GM18909 (cell line): ENCODE measurements around the gene SUMF1.
"Not testable (repeated sequence)": the region's sequence is repeated elsewhere in the genome, so short reads cannot be mapped to it uniquely, and the experiment has no call there.

Experiments used
- ATAC-seq: cut with Tn5 transposase; IDR thresholded peaks from one replicate; pipeline ENCODE4 v1.9.1; 2021; ENCODE audit warnings: mild to moderate bottlenecking; ENCODE audit not compliant: unreplicated experiment, poor library complexity

Gene SUMF1

DNA sequence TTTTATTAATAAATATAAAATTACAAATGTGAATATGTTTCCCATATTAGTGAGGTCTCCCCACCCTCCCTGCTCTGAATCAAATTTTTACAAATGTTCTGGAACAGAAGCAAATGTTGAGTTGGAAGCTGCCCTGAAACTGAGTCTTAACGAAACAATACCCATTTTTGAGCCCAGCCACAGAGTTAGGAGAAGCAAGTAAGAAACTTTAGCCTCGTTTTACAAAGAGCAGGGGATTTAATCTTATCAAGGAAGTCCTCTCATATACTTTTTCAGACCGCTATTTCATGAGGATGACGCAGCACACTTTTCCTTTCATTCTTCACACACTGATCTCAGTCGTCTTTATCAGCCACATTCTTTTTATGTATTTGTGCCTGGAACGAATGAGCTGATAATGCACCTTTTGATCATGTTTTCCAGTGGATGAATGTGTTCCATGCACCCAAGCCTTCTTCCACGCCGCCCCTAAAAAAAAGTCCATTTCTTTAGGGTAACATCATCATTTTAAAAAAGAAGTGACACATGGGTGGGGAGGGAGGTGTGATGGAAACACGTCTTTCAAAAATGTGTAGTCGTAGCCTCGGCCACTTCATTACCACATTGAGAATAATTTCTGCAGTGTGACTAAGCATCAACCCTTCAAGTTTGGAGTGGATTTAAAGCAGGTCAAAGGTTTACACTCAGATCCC is 115.8 kb downstream of the SUMF1 start:
- ATAC-seq = peak; percentile 53

DNA sequence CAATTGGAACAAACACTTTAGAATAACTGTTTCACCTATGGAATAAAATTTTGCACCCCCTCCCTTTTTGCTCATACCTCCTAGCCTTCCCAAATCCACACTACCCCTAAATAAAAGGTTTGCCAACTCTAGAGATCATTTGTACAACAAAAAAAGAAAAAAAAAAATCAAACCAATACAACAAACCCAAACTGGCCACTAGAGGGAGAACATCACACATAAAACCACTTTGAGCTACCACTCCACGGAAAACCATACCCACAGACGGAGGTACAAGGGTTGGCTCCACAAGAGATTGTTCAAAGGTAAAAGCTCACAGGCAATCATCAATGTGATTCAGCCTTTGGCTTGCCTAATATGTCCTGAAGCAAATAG is 116.3 kb downstream of the SUMF1 start:
- peak; percentile 93 for ATAC-seq

DNA sequence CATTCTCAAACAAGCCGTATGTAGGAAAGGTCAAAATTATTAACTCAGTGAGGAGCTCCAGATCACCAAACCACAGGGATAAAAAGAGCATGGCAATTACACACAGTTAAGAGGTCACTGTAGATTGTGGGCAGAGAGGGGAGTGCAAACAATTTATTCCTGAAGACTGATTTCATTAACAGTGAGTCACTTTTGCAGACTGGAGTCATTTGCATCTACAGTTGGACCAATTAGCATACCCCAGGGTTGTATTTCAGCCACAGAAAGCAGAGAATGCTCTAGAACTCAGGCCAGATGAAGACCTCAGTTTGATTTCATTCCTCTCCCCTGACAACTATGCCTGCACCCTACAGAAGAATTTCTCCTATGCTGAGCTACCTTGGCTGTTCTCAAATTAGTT is 123.8 kb downstream of the SUMF1 start:
- no peak for ATAC-seq

DNA sequence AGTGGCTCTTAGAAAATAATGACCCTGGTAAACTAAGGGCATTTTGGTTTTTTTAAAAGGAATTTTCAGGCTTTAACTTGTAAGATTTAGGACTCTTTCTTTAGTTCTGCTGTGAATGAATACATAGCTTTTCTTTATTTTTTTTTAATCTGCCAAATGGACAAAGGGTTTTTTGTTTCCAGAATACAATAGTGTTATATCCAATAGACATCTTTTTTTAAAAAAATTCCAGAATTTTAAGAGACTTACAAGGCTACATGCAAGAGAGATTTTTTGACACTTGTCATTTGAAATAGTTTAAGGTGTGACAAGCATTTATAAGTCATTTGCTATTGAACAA is 125.8 kb downstream of the SUMF1 start:
- ATAC-seq = no peak

DNA sequence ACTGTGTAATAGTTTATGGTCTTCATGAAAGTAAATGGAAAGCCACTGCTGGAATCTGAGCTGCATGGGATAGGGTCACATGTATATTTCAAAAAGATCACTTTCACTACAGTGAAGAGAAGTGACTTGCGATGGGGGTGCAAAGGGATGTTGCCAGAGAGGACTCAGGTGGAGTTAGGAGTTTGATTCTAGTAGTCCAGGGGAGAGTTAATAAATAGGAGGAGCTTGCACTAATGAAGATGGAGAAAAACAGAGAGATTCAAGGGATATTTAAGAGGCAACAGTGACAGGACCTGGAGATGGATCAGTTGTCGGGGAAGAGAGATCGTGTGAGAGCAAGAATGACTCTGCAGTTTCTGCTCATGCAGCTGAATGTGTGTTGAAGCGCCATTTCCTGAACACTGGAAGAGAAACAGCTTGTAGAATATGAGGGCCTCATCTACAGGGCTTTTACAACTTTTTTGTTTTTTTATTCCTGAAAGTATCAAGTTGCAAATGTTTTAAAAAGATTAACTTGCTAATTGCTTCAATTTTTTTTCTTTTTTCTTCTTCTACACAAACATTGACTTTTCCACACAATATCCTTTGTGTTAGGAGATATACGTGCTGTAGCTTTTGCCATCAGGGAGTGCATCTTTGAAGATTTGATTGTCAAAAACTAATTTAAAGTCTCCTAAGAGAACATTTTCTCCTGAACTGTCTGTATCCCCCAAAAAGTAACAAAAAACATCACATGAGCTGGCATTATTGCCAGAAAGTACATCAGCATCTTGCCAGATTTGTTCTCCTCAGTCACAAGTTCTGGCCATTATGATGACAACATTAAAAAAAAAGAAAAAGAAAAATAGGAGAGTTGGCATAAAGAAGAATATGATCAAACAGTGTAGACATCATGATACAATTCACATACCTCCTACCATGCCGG is 126.4 kb downstream of the SUMF1 start:
- ATAC-seq = no peak

DNA sequence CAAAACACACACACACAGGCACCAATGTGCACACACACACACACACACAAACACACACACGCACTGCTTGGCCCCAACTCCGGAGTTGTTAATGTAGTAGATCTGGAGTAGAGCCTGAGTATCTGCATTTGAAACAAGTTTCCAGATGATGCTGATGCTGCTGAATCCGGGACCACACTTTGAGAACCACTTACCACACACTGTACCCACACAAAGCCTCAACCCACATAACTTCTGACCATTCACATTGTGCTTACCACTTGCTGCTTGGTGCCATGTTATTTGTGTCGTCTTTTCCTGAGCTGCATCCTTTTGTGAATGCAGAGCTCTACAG is 127.0 kb downstream of the SUMF1 start:
- ATAC-seq = no peak

DNA sequence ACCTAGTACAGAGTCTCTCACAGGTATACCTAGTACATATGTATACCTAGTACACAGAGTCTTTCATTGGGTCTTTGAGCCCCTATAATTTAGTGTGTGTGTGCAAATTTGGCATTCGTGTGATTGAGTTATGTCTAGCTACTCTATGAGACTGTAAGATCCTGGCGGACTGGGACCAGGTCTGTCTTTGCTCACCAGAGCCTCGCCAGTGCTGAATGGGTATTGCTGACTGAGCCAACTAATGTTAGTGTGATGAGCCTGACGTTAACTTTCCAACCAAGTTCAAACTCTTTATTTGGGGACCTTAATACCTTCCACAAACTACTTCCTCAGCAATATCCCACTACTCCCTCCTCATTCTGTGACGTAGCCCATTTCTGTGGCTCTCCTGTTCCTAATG is 128.3 kb downstream of the SUMF1 start:
- ATAC-seq = no peak

DNA sequence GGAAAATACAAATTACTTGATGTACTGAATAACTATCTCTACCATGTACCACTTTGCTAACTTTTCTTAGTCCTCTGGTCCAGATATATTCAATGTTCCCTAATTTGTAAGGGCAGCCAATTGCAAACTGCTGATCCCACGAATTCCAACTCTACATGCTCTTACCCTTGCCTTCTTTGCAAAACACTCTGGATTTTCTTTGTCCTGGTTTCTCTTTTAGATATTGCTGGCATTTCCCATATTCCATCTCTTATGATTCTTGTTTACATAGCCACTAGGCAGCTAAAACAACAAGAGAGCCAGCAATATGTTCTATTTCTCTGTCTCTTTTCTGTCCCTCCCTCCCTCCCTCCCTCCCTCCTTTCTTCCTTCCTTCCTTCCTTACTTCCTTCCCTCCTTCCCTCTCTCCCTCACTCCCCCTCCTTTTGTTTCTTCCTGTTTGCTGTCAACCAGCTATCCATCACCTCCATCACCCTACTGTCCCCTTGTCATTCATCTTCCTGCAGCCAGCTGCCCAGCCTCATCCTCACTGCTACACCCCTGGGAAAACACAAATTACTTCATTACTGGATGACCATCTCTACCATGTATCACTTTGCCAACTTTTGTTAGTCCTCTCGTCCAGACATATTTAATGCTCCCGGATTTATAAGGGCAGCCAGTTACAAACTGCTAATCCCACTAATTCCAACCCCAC is 130.1 kb downstream of the SUMF1 start:
- ATAC-seq = no peak

DNA sequence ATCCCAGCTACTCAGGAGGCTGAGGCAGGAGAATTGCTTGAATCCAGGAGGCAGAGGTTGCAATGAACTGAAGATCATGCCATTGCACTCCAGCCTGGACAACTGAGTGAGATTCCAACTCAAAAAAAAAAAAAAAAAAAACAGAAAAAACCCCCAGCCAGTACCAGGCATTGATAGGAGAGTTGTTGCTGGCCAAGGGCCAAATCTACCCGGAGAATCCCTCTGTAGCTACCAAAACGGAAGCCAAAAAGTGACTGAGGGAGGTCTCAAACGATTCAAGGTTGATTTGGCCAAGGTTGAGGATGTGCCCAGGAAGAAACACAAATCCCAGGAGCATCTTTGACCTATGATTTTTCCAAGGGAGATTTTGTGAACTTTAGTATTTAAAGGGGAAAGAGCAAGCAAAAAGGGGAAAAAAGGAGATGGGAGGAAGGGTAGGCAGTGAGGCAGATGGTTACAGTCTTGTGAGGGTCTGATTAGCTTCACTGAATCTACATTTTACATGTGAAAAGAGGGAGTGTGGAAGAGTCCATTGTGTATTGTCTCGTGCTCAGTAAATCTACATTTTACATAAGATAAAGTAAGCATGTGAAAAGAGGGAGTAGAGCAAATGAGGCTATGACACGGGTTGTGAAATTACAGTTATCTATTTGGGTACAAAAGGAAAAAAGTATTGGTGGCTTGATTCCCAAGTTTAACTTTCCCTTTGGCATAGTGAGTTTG is 131.1 kb downstream of the SUMF1 start:
- no peak for ATAC-seq

DNA sequence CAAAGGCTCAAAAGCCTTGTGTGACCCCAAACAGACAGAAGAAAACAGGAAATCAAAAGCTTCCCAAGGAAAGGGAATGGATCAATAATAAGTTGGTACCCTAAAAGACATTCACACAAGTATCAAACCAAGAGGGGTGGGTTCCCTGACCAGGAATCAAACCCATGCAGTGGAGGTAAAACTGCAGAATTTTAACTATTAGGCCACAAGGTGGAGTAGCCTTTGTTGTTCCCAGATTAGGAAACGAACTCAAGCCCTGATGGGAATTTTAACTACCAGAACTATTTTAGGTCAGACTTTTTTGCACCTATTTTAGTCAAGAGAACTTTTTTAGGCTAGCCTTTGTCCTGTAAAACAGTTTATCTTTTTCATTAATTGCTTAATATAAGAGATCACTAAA is 132.5 kb downstream of the SUMF1 start:
- ATAC-seq = no peak

DNA sequence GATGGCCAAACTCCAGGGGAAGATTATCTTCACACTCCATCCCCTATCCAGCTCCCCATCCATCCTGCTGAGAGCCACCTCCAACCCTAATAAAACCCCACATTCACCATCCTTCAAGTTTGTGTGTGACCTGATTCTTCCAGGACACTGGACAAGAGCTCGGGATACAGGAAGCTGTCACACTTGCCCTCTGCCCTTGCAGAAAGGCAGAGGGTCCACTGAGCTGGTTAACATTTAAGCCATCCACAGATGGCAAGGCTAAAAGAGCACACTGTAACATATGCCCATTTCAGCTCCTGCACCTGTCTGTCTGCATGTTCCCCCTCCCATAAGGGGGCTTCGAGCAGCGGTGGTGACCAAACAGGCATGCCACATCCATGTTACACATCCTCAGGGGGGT is 134.1 kb downstream of the SUMF1 start:
- no peak for ATAC-seq

DNA sequence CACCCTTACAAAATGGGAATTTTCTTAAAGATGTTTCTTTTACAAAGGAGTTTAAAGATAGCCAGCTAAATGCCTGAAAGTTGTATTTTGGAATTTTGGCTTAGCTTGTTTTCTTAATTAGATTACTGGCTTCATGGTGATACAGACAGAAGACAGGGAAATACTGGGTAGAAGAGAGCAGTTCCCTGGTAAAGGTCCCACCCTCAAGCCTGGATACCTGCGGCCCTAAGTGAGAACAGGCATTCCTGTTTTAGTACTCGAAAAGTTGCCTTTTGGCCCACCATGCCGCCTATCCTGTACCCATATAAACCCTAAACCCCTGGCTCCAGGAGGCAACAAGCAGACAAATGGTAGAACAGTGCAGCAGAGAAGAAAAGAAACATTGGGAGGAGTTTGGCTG is 134.5 kb downstream of the SUMF1 start:
- no peak for ATAC-seq

DNA sequence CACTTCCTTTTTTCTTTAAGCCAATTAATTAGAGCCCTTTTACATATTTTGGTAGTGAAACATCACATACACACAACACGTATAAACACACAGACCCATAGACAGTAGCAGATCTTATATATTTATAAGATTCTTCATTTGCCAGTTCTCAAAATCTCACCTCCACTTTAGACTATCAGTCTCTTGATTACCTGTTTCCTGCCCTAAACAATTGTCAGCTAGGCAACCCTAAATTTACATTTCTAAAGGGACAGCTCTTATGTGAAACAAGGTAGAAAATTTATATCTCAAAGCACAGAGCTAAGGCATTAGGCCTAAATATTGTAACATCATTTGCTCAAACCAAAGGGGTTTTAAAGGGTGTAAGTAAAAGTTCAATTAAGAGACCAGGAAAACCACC is 135.0 kb downstream of the SUMF1 start:
- ATAC-seq = no peak

DNA sequence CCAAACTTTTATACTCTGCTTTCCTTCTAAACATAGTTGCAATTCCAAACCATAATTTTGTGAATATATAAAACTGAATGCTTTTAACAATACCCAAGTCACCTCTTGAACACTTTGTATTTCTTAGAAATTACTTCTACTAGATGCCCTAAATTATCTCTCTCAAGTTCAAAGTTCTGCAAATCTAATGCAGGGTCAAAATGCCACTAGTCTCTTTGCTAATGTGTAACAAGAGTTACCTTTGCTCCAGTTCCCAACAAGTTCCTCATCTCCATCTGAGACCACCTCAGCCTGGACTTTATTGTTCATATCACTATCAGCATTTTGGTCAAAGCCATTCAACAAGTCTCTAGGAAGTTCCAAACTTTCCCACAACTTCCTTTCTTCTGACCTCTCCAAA is 137.3 kb downstream of the SUMF1 start:
- ATAC-seq = not testable (repeated sequence)

DNA sequence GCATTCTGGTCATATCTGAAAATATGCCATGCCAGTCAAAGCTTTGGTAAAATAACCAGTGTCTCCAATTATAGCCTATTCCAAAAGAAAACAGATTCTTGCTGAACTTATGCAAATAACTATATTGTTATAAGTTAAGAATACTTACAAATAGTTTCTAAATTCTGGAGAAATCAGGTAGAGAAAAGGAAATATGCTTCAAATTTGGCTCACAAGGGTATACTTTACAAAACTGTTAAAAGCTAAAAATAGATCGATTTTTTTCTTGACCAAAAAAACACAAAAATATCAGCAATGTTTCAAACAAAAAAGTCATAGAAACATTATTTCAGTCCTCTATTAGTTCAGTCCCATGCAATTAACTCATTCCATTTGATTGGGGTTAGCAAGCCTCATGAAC is 140.2 kb downstream of the SUMF1 start:
- no peak for ATAC-seq

DNA sequence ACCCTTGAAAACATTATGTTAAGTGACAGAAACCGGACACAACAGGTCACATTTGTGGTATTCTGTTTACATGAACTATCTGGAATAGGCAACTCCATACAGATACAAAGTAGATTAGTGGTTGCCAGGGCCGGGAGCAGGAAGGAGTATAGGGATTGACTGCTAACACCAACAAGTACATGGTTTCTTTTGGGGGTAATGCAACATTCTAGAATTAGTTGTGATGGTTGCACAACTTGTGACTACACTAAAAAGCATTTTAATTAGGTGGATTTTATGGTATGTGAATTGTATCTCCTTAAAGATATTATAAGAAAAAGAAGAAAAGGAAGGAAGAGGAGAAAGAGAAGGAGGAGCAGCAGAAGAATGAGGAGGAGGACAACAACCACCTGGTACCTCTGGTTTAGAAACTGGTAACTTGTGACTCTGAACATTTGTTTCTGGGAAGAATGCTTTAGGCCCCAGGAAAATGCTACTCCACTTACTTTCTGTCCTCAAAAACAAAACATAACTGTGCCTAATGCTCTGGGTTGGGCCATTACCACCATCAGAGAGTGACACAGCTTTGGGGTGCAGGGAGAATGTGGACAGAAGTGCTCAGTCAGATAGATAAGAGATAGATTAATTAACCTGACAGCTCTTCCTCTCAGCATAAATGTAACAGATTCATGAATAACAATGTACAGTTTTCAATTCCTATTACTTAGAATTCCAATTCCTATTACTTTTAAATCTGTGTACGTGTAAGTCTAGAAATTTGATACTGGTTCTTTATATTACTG is 143.6 kb downstream of the SUMF1 start:
- no peak for ATAC-seq

DNA sequence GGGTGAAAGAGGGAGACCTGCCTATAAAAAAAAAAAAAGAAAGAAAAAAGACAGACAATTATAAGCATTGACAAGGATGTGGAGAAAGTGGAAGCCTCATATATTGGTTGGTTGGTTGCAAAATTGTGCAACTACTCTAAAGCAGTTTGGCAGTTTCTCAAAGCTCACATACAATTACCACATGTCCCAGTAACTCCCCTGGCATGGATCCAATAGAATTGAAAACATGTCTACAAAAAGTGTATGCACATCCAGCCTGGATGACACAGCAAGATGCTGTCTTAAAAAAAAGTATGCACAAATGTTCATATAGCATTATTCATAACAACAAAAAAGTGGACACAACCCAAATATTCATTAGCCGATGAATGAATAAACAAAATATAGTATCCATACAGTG is 144.4 kb downstream of the SUMF1 start:
- ATAC-seq = no peak

DNA sequence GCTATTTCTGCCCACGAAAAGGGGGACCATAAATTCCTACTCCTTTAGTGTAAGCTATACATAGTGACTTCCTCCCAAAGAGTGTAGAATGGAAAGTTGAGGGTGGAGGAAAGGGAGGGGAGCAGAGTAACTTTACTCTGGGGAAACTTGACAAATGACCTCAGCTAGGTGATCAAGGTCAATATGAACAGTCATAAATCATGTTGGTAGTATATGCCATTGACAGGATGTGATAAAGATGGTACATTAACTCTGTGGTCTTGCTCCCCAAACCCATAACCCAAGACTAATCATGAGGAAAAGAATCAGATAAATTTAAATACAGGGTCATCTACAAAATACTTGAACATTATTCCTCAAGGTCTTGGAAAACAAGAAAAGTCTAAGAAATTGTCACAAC is 145.3 kb downstream of the SUMF1 start:
- ATAC-seq = no peak

DNA sequence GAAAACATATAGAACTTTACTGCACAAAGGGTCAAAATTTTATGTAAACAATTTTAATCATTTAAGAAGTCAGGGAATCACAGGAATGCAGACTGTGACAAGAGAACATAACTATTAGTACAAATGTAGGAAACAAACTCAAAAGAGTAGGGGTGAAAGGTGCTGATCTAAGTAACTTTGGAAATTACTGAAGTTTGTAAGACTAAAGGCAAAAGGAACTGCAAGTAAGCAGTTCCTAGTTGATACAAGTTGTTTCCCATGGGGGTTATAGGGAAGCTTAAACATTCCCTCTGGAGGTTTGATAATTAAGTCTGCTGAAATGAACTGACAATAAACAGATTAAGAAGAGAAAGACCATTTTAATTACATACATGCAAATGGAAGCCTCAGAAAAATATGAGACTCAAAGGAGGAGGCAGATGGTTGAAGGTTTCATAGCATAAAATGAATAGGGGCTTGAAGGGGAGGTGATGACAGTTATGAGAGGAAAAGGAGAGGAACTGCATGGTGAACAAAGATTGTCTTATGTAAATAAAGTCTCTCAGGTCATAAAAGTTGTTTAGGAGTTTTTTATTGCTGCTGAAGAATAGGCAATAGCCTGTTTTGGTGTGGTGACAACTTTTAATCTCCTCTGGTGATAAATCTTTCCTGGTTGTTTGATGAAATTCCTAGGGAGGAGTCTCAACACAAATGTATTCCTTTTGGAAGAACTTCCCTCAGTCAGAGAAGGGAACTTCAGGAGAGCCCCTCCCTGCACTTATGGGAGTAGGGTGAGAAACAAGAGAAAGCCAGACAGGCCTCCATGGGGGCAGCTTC is 146.8 kb downstream of the SUMF1 start:
- no peak for ATAC-seq
